Gastroesophageal sphincter (tissue), 3 donors: ENCODE data around the gene CSPG5.

Experiments used
- CTCF ChIP-seq, 4 experiments: fragments of 200-600 bp in 2 of 4; fragments of 450-650 bp in 2 of 4; sonication (generic) in 1 of 4; IDR thresholded peaks; one replicate each; pipeline ENCODE4 v1.5.1; 2017 to 2019; ENCODE audit warnings: antibody characterized with exemption in 4 of 4, mild to moderate bottlenecking in 2 of 4, moderate library complexity in 2 of 4
- EP300 ChIP-seq: sonication (generic); formaldehyde crosslinking; IDR thresholded peaks from one replicate; pipeline ENCODE4 v1.6.1; 2017; ENCODE audit warnings: antibody characterized with exemption, mild to moderate bottlenecking
- POLR2A ChIP-seq, 2 donors: fragments of 450-650 bp; IDR thresholded peaks; one replicate each; pipeline ENCODE4 v1.6.1; 2017; ENCODE audit warnings: antibody characterized with exemption in 2 of 2, mild to moderate bottlenecking in 2 of 2, moderate library complexity in 1 of 2
- POLR2AphosphoS5 ChIP-seq: sonication (generic); formaldehyde crosslinking; IDR thresholded peaks from one replicate; pipeline ENCODE4 v1.6.1; 2017; ENCODE audit warnings: antibody characterized with exemption

GRCh38 chr3:47603332-47603731, 24.7 kb upstream of the CSPG5 start:
- no peak for TF ChIP-seq CTCF (IDR thresholded peaks at IDR 0.05)
- no peak for TF ChIP-seq POLR2A (IDR thresholded peaks at IDR 0.05)
- TF ChIP-seq POLR2AphosphoS5, result no peak
- no peak for TF ChIP-seq EP300
